Right lung (tissue), 5 donors: Measurements from ENCODE around the gene SUSD1. TPM values are rescaled to one million over a fixed set of nuclear protein-coding genes. Genes with fewer than 3 reads are reported as not detected.

Experiments used
- polyA plus RNA-seq, 5 donors: library from polyadenylated mRNA; unstranded; fragments of 120-200 nt; gene quantifications; one replicate each; pipeline versions ENCODE4 v1.2.1 to v1.2.3, GENCODE V29; 2013; ENCODE audit warnings: inconsistent platforms in 1 of 5, low replicate concordance in 1 of 5; ENCODE audit not compliant: insufficient read length in 5 of 5, insufficient read depth in 1 of 5

SUSD1 gene
- polyA plus RNA-seq, 5 donors, result 26.4 to 35.9 (median 30.2) TPM

Other genes with a start within 250 kb of the SUSD1 start
- gene PTBP3, start 158.3 kb upstream of the SUSD1 start, polyA plus RNA-seq, result 10 to 100 TPM; 29.7 to 50.3 (median 41.5) TPM
- 10 to 100 TPM; 45.7 to 69.7 (median 61.9) TPM for gene HSDL2, start 204.8 kb upstream of the SUSD1 start, polyA plus RNA-seq